ENCODE results near the gene PTGS1. TPM values are rescaled to one million over a fixed set of nuclear protein-coding genes. Genes with fewer than 3 reads are reported as not detected.
"Not testable (repeated sequence)": the region's sequence is repeated elsewhere in the genome, so short reads cannot be mapped to it uniquely, and the experiment has no call there.

Gene PTGS1
- total and polyA plus RNA-seq, 2 donors (not counting 1 experiment from before 2014, with no cell fraction given) = 9.5 to 15.3 TPM

GRCh38 chr9:122322553-122322952 lies 48.3 kb upstream of the PTGS1 start:
- ATAC-seq (ENCODE audit: low read depth) (no peak), DNase-seq (no peak)
- Histone ChIP-seq H3K4me2 (replicated peaks; ENCODE audit: low read depth, low read length, poor library complexity, severe bottlenecking) (no peak overlapping the region), H4K20me1 (ENCODE audit: control insufficient read depth, insufficient read depth, low read length, poor library complexity, severe bottlenecking) (no peaks in the 10 kb centered on the region), H3K36me3 (replicated peaks in 1 of 2; ENCODE audit: control extremely low read depth in 1 of 2, control insufficient read depth in 1 of 2, extremely low read depth in 1 of 2, insufficient read depth in 2 of 2, low read length in 1 of 2) (peaks cover 8 to 32% of the 10 kb centered on the region in 2 experiments), H3K9ac (ENCODE audit: low read length) (no peak overlapping the region), H2AFZ (ENCODE audit: insufficient read depth, low read depth, low read length, poor library complexity, severe bottlenecking) (no peak overlapping the region), H3K4me3 (ENCODE audit: control extremely low read depth in 1 of 5, extremely low read depth in 1 of 5, insufficient read depth in 1 of 5, low read depth in 2 of 5, low read length in 4 of 5) (no peak overlapping the region), H3K4me1 (ENCODE audit: control insufficient read depth in 2 of 2, insufficient read depth in 2 of 2, low read length in 2 of 2) (peaks cover 8 to 12% of the 10 kb centered on the region in 2 donors), H3K27ac (ENCODE audit: low read length in 2 of 2) (no peak overlapping the region), H3K79me2 (ENCODE audit: control insufficient read depth, insufficient read depth, low read length) (no peaks in the 10 kb centered on the region), H3K27me3 (replicated peaks in 1 of 4; ENCODE audit: control extremely low read depth in 1 of 4, control insufficient read depth in 3 of 4, insufficient read depth in 4 of 4, low read length in 3 of 4) (no peaks in the 10 kb centered on the region), H3K9me3 (ENCODE audit: control extremely low read depth in 1 of 3, control insufficient read depth in 2 of 3, insufficient read depth in 1 of 3, low read length in 2 of 3) (peaks cover 0 to 3% (median 0%) of the 10 kb centered on the region in 3 donors)
- intact Hi-C loops (cut with micrococcal nuclease) = no loop called here
- Mint-ChIP-seq H3K27ac (no peak overlapping the region), H3K27me3 (no peaks in the 10 kb centered on the region), H3K9me3 (ENCODE audit: insufficient read depth) (no peaks in the 10 kb centered on the region), H3K4me1 (peaks cover 12% of the 10 kb centered on the region), H3K4me3 (no peak overlapping the region)
- WGBS (ENCODE audit: insufficient coverage) = 96% methylated on average over 2 of the region's 2 CpGs
- CTCF ChIA-PET = no interaction called here
- no peak for TF ChIP-seq CTCF (IDR thresholded peaks at IDR 0.05)
- POLR2A ChIA-PET = no interaction called here

DNA sequence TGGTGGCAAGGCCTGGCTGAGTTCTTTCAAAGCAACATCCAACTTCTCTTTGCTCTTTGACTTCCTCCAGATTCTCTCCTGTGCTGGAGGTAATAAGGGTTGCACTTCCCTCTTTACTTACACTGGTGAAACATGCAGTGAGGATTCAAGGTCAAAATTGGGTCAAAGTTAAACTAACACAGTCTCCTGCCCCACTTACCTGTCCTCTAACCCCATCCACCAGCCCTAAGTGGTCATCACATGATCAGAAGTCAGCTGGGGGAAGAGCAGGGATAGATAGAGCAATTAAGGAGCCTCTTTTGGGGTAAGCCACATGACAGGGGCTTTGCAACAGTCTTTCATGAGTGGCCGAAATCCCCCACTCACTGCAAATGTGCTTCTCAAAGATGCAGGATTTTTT lies 46.2 kb upstream of the PTGS1 start:
- H3K4me1 Mint-ChIP-seq; H3K4me2 ChIP-seq (replicated peaks; ENCODE audit: low read depth, low read length, poor library complexity, severe bottlenecking); H4K20me1 ChIP-seq (ENCODE audit: control insufficient read depth, insufficient read depth, low read length, poor library complexity, severe bottlenecking); H3K4me3 Mint-ChIP-seq; H3K9me3 ChIP-seq (ENCODE audit: control extremely low read depth in 1 of 3, control insufficient read depth in 2 of 3, insufficient read depth in 1 of 3, low read length in 2 of 3); H3K9ac ChIP-seq (ENCODE audit: low read length); DNase-seq; H3K27ac ChIP-seq (ENCODE audit: low read length in 2 of 2); H3K4me3 ChIP-seq (ENCODE audit: control extremely low read depth in 1 of 5, extremely low read depth in 1 of 5, insufficient read depth in 1 of 5, low read depth in 2 of 5, low read length in 4 of 5); H3K27me3 Mint-ChIP-seq; intact Hi-C loops (cut with micrococcal nuclease); H3K9me3 Mint-ChIP-seq (ENCODE audit: insufficient read depth); ATAC-seq (ENCODE audit: low read depth); H3K27me3 ChIP-seq (replicated peaks in 1 of 4; ENCODE audit: control extremely low read depth in 1 of 4, control insufficient read depth in 3 of 4, insufficient read depth in 4 of 4, low read length in 3 of 4); H2AFZ ChIP-seq (ENCODE audit: insufficient read depth, low read depth, low read length, poor library complexity, severe bottlenecking); H3K79me2 ChIP-seq (ENCODE audit: control insufficient read depth, insufficient read depth, low read length); H3K27ac Mint-ChIP-seq; POLR2A ChIA-PET: not testable (repeated sequence)
- peaks cover 8 to 10% of the 10 kb centered on the region in 2 donors for H3K4me1 ChIP-seq (ENCODE audit: control insufficient read depth in 2 of 2, insufficient read depth in 2 of 2, low read length in 2 of 2)
- CTCF ChIA-PET = interaction anchor here (1.1 kb wide), 1 partner anchor 26 kb away, joined by 3 read pairs; no protein-coding TSS in a partner anchor
- WGBS (ENCODE audit: insufficient coverage) = no CpG with 5 or more reads among the region's 1 CpG
- H3K36me3 ChIP-seq (replicated peaks in 1 of 2; ENCODE audit: control extremely low read depth in 1 of 2, control insufficient read depth in 1 of 2, extremely low read depth in 1 of 2, insufficient read depth in 2 of 2, low read length in 1 of 2) = peaks cover 6 to 28% of the 10 kb centered on the region in 2 experiments
